Measurements from ENCODE around the gene NSG1. TPM values are rescaled to one million over a fixed set of nuclear protein-coding genes. Genes with fewer than 3 reads are reported as not detected.

The NSG1 gene
- total and polyA plus RNA-seq, 2 of the 4 experiments (the other 2 are of a cell fraction) = 0.72 to 1.6 TPM

DNA sequence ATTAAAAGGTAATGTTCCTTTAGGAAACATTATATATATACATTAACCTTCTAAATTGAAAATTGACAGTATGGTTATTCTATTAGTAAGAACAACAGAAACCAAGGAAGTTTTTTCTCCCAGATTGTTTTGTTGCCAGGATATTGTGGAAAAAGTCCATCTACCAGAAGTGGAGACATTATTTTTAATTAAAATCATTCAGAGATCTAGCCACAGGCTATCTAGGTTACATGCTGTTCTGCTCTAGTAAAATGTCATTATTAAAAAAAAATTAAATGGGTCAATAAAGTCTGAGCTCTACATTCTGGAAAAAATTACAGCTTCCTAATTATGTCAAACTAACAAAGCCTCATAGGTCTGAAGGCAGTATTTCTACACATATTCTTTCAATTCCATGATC is 74.3 kb downstream of the NSG1 start:
- dilution Hi-C loops (cut with HindIII; ENCODE audit: low sequenced_read_pairs, unreplicated experiment) = no loop called here
- ChIA-PET CTCF (no interaction called here), POLR2A (ENCODE audit: unreplicated experiment) (no interaction called here)
- Histone ChIP-seq H3K18ac (ENCODE audit: low read depth, low read length) (no peak overlapping the region), H4K91ac (ENCODE audit: insufficient read depth, low read depth, low read length) (no peak overlapping the region), H3K79me1 (ENCODE audit: low read depth in 1 of 2, low read length in 2 of 2) (peaks cover 29 to 32% of the 10 kb centered on the region in 2 experiments), H3K4ac (ENCODE audit: low read depth, low read length) (no peak overlapping the region), H3K36me3 (ENCODE audit: control insufficient read depth, insufficient read depth, low read length) (peaks cover 16% of the 10 kb centered on the region), H2BK120ac (ENCODE audit: low read depth, low read length) (no peak overlapping the region), H3K14ac (replicated peaks; ENCODE audit: low read depth, low read length) (no peak overlapping the region), H3K23ac (ENCODE audit: low read depth, low read length) (no peak overlapping the region), H3K4me1 (ENCODE audit: control insufficient read depth, insufficient read depth, low read length) (peaks cover 11% of the 10 kb centered on the region), H4K8ac (ENCODE audit: low read depth in 2 of 2, low read length in 2 of 2) (no peak overlapping the region), H2AK9ac (replicated peaks; ENCODE audit: low read depth, low read length, poor library complexity) (no peak overlapping the region), H3K56ac (ENCODE audit: extremely low read depth, insufficient read depth, low read length) (no peak overlapping the region), H4K20me1 (ENCODE audit: insufficient read depth, low read length) (no peaks in the 10 kb centered on the region), H3K4me2 (ENCODE audit: low read depth, low read length) (no peak overlapping the region), H3K9me1 (ENCODE audit: insufficient read depth, low read length) (peaks cover 16% of the 10 kb centered on the region; the same call in 1 of the 2 replicates), H2AFZ (replicated peaks; ENCODE audit: low read length, poor library complexity) (no peak overlapping the region), H3K4me3 (ENCODE audit: insufficient read depth, low read depth, low read length) (no peak overlapping the region), H3K9me3 (ENCODE audit: control insufficient read depth, insufficient read depth, low read length) (no peaks in the 10 kb centered on the region), H2BK20ac (ENCODE audit: low read depth, low read length) (no peak overlapping the region), H2AK5ac (ENCODE audit: low read depth, low read length) (no peak overlapping the region), H3K9ac (ENCODE audit: low read depth, low read length) (no peak overlapping the region), H2BK5ac (ENCODE audit: low read depth, low read length, poor library complexity, severe bottlenecking) (no peak overlapping the region), H3K27me3 (ENCODE audit: control insufficient read depth, insufficient read depth, low read length) (no peaks in the 10 kb centered on the region), H2BK15ac (ENCODE audit: low read depth, low read length) (no peak overlapping the region), H3K27ac (ENCODE audit: insufficient read depth, low read length) (no peak overlapping the region), H4K5ac (ENCODE audit: low read depth, low read length) (no peak overlapping the region)
- no TSS peak for BruUV-seq (replicated peaks)
- in situ Hi-C loops (cut with MboI; ENCODE audit: low sequenced_read_pairs) = no loop called here
- TF ChIP-seq MAZ (IDR thresholded peaks at IDR 0.05; ENCODE audit: borderline replicate concordance, low read depth, low read length) (no peak), MAFK (IDR thresholded peaks at IDR 0.05; ENCODE audit: low read depth, low read length) (no peak), CHD1 (IDR thresholded peaks at IDR 0.05; ENCODE audit: low read depth, low read length) (no peak), BHLHE40 (IDR thresholded peaks at IDR 0.05; ENCODE audit: low read depth, low read length) (no peak), POLR2A (IDR thresholded peaks at IDR 0.05; ENCODE audit: low read depth, low read length) (no peak), RCOR1 (IDR thresholded peaks at IDR 0.05; ENCODE audit: insufficient replicate concordance, low read length) (no peak), MXI1 (IDR thresholded peaks at IDR 0.05; ENCODE audit: borderline replicate concordance, low read depth, low read length) (no peak), CEBPB (IDR thresholded peaks at IDR 0.05; ENCODE audit: low read depth, low read length) (no peak), RFX5 (IDR thresholded peaks at IDR 0.05; ENCODE audit: low read depth, low read length) (no peak), NFE2L2 (IDR thresholded peaks at IDR 0.05; ENCODE audit: low read depth, low read length) (no peak), RAD21 (IDR thresholded peaks at IDR 0.05; ENCODE audit: low read length) (no peak), SMC3 (IDR thresholded peaks at IDR 0.05; ENCODE audit: low read depth, low read length) (no peak)
- TF ChIP-seq, protein P1, sequence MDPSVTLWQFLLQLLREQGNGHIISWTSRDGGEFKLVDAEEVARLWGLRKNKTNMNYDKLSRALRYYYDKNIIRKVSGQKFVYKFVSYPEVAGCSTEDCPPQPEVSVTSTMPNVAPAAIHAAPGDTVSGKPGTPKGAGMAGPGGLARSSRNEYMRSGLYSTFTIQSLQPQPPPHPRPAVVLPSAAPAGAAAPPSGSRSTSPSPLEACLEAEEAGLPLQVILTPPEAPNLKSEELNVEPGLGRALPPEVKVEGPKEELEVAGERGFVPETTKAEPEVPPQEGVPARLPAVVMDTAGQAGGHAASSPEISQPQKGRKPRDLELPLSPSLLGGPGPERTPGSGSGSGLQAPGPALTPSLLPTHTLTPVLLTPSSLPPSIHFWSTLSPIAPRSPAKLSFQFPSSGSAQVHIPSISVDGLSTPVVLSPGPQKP (IDR thresholded peaks at IDR 0.05; ENCODE audit: borderline replicate concordance, low read depth, low read length) = no peak
- TF ChIP-seq, protein P2, sequence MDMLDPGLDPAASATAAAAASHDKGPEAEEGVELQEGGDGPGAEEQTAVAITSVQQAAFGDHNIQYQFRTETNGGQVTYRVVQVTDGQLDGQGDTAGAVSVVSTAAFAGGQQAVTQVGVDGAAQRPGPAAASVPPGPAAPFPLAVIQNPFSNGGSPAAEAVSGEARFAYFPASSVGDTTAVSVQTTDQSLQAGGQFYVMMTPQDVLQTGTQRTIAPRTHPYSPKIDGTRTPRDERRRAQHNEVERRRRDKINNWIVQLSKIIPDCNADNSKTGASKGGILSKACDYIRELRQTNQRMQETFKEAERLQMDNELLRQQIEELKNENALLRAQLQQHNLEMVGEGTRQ (IDR thresholded peaks at IDR 0.05; ENCODE audit: low read depth, low read length) = no peak
- TF ChIP-seq, protein P3, sequence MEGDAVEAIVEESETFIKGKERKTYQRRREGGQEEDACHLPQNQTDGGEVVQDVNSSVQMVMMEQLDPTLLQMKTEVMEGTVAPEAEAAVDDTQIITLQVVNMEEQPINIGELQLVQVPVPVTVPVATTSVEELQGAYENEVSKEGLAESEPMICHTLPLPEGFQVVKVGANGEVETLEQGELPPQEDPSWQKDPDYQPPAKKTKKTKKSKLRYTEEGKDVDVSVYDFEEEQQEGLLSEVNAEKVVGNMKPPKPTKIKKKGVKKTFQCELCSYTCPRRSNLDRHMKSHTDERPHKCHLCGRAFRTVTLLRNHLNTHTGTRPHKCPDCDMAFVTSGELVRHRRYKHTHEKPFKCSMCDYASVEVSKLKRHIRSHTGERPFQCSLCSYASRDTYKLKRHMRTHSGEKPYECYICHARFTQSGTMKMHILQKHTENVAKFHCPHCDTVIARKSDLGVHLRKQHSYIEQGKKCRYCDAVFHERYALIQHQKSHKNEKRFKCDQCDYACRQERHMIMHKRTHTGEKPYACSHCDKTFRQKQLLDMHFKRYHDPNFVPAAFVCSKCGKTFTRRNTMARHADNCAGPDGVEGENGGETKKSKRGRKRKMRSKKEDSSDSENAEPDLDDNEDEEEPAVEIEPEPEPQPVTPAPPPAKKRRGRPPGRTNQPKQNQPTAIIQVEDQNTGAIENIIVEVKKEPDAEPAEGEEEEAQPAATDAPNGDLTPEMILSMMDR (conservative IDR thresholded peaks at IDR 0.05; ENCODE audit: low read depth, low read length) = no peak
- intact Hi-C loops (cut with micrococcal nuclease) = no loop called here
- no peak for DNase-seq
- ATAC-seq (ENCODE audit: low read depth) = no peak
